ENCODE measurements around the gene ETFRF1.

ETFRF1 gene

GRCh38 chr12:25245491-25245890, 50.5 kb downstream of the ETFRF1 start (continued):
- TF ChIP-seq ZNF18 (tag by site-specific recombination; IDR thresholded peaks at IDR 0.05) (no peak), ZNF324 (tag by site-specific recombination; IDR thresholded peaks at IDR 0.05) (no peak), ZNF133 (tag by site-specific recombination; IDR thresholded peaks at IDR 0.05) (no peak), TRIM28 (IDR thresholded peaks at IDR 0.05; ENCODE audit: borderline replicate concordance, low read length) (no peak), KLF8 (tag by site-specific recombination; IDR thresholded peaks at IDR 0.05) (no peak), ZNF658 (tag by site-specific recombination; IDR thresholded peaks at IDR 0.05) (no peak)

- TF ChIP-seq ZNF221 (tag by site-specific recombination; IDR thresholded peaks at IDR 0.05; ENCODE audit: borderline replicate concordance) (no peak), ZNF76 (tag by site-specific recombination; IDR thresholded peaks at IDR 0.05; ENCODE audit: borderline replicate concordance, low read depth) (no peak), ZNF202 (tag by site-specific recombination; IDR thresholded peaks at IDR 0.05; ENCODE audit: borderline replicate concordance) (0 out of 2 replicates have a peak, but pooled peaks have one; percentile 51)
- ChIA-PET CTCF (interaction anchor here (1.1 kb wide), 1 partner anchor 99 kb away, joined by 4 read pairs; no protein-coding TSS in a partner anchor), POLR2A (no interaction called here)
- H3K27ac ChIP-seq (ENCODE audit: extremely low read depth, low read depth, low read length) = no peak overlapping the region
- H3K4me1 ChIP-seq (ENCODE audit: control insufficient read depth, insufficient read depth, low read length) = peaks cover 6% of the 10 kb centered on the region; the same call in 1 of the 2 replicates
- no peaks in the 10 kb centered on the region for H3K9me3 ChIP-seq (ENCODE audit: control insufficient read depth, insufficient read depth, low read depth, low read length)
- H3K36me3 ChIP-seq (ENCODE audit: control insufficient read depth in 2 of 2, insufficient read depth in 1 of 2, low read length in 2 of 2) = peaks cover 9 to 10% of the 10 kb centered on the region in 2 experiments
- no peak overlapping the region for H3K4me3 ChIP-seq (ENCODE audit: low read depth, low read length)
Measured at GRCh38 chr12:25248137-25248536, 53.1 kb downstream of the ETFRF1 start.

GRCh38 chr12:25248732-25249131, 53.7 kb downstream of the ETFRF1 start:
- Histone ChIP-seq H3K9me3 (ENCODE audit: control insufficient read depth, insufficient read depth, low read depth, low read length) (no peaks in the 10 kb centered on the region), H3K4me3 (ENCODE audit: low read depth, low read length) (no peak overlapping the region), H3K36me3 (ENCODE audit: control insufficient read depth in 2 of 2, insufficient read depth in 1 of 2, low read length in 2 of 2) (peaks cover 7 to 10% of the 10 kb centered on the region in 2 experiments), H3K4me1 (ENCODE audit: control insufficient read depth, insufficient read depth, low read length) (peaks cover 5% of the 10 kb centered on the region; the same call in 1 of the 2 replicates), H3K27ac (ENCODE audit: extremely low read depth, low read depth, low read length) (no peak overlapping the region)
- CTCF ChIA-PET = interaction anchor here (0.7 to 1.1 kb wide), 2 partner anchors 99 to 136 kb away, joined by 3 to 4 read pairs; no protein-coding TSS in a partner anchor
- TF ChIP-seq YY1 (tag by site-specific recombination; IDR thresholded peaks at IDR 0.05) (no peak), ZNF513 (tag by site-specific recombination; IDR thresholded peaks at IDR 0.05) (no peak), ZNF555 (tag by site-specific recombination; conservative IDR thresholded peaks at IDR 0.05) (no peak), ZNF830 (tag by site-specific recombination; IDR thresholded peaks at IDR 0.05; ENCODE audit: low read depth) (no peak)
- POLR2A ChIA-PET = no interaction called here

- POLR2A ChIA-PET = interaction anchor here (0.7 to 1.4 kb wide), 3 partner anchors 16 to 71 kb away, joined by 3 to 4 read pairs (median 4); no protein-coding TSS in a partner anchor
- CTCF ChIA-PET = interaction anchor here (0.6 to 1.0 kb wide), 2 partner anchors 9 to 67 kb away, joined by 3 to 4 read pairs; no protein-coding TSS in a partner anchor
- Histone ChIP-seq H3K36me3 (ENCODE audit: control insufficient read depth in 2 of 2, insufficient read depth in 1 of 2, low read length in 2 of 2) (peaks cover 4 to 5% of the 10 kb centered on the region in 2 experiments; a peak in 2 of 3 replicates), H3K4me3 (ENCODE audit: low read depth, low read length) (peak overlapping the region; percentile 95), H3K4me1 (ENCODE audit: control insufficient read depth, insufficient read depth, low read length) (peaks cover 5% of the 10 kb centered on the region; the same call in 1 of the 2 replicates), H3K27ac (ENCODE audit: extremely low read depth, low read depth, low read length) (peak overlapping the region; percentile 83; the same call in 1 of the 2 replicates), H3K9me3 (ENCODE audit: control insufficient read depth, insufficient read depth, low read depth, low read length) (no peaks in the 10 kb centered on the region)
- TF ChIP-seq ZNF341 (tag by site-specific recombination; IDR thresholded peaks at IDR 0.05; ENCODE audit: low read depth) (peak; percentile 65), ZNF501 (tag by site-specific recombination; IDR thresholded peaks at IDR 0.05) (no peak), RBAK (tag by site-specific recombination; IDR thresholded peaks at IDR 0.05) (no peak), ZNF600 (tag by site-specific recombination; IDR thresholded peaks at IDR 0.05) (0 out of 2 replicates have a peak, but pooled peaks have one; percentile 43), ZNF701 (tag by site-specific recombination; IDR thresholded peaks at IDR 0.05) (no peak), GLIS1 (tag by site-specific recombination; IDR thresholded peaks at IDR 0.05) (peak; percentile 55), PRDM2 (tag by site-specific recombination; IDR thresholded peaks at IDR 0.05; ENCODE audit: borderline replicate concordance) (no peak)
Measured at GRCh38 chr12:25249931-25250738, 55.1 kb downstream of the ETFRF1 start.
